ENCODE data around the gene LDHAL6B.
"Not testable (repeated sequence)": the region's sequence is repeated elsewhere in the genome, so short reads cannot be mapped to it uniquely, and the experiment has no call there.

Gene LDHAL6B

GRCh38 chr15:59206623-59207183 is at the start of gene LDHAL6B:
TSS of gene LDHAL6B (plus strand) at chr15:59206843. CDS start at chr15:59206941, 98 bp downstream.
- no peak for DNase-seq (ENCODE audit: low read depth)

- DNase-seq (ENCODE audit: low read depth) = no peak
Measured at GRCh38 chr15:59157396-59157795, 49.2 kb upstream of the LDHAL6B start.

GRCh38 chr15:59157840-59158700 is 48.6 kb upstream of the LDHAL6B start:
- DNase-seq (ENCODE audit: low read depth) = no peak

DNA sequence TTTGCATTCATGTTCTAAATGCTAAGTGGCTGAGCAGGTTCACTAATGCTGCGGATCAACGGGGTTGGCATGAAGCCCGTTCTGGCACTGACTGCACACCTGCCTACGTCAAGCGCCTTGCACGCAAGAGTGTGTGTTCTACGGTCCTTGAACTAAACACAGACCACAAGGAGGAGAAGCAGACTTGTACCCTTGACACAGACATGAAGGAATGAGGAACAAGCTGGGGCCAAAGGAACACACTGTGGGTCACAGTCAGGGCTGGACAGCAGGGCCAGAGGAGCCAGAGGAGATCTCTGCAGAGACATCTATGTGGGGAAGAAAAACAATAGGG is 48.0 kb upstream of the LDHAL6B start:
- no peak for DNase-seq (ENCODE audit: low read depth)

DNA sequence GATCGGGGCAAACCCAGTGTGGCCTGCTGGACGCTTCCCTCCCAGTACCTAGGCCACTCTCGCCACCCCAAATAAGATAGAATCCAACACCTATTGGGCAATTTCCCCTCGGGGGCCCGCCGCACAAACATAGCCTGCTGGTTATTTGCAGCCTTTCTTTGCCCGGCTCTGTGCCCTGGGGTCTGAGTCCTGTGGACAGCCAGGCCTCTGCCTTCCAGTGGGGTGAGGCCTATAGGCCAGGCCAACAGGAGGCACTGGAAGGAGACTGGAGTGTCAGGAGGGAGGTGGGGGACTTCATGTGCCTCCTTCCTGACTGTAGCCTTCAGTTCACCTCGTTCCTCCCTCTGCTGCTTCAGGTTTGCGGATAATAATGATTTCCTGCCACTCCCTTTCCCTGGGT is 47.4 kb upstream of the LDHAL6B start:
- DNase-seq (ENCODE audit: low read depth) = no peak

DNA sequence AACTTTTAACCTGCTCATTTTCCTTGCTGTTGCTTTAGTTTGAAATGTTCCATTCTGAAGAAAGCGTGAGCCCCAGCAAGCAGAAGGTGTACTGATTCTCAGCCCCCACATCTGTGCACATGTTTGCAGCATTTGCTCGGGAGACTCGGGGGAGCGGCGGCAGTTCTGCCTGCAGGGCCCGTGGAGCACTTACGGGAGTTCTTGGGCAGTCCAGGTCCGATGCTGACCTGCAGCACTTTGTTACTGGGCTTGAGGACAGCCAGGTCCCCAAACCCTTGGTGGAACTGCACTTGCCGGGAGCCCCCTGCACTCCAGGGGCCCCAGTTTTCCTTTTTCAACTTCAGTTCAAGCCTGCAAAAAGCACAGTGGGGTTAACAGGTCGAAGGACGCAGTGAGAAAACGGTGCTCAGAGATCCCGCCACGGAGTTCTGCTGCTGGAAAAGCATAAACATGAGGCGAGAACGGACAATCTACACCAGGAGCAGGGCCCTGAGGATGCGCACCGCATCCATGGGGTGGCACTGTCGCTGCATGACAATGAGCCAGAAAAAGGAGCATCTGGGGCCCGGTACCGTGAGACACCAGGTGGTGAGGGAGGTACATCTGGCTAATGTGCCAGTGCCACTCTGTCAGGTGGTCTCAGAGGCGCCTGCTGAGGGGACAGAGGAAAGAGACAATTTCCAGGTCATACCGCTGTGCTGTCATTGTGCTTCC is 45.6 kb upstream of the LDHAL6B start:
- DNase-seq (ENCODE audit: low read depth) = no peak

GRCh38 chr15:59162080-59162479 is 44.6 kb upstream of the LDHAL6B start:
- not testable (repeated sequence) for DNase-seq (ENCODE audit: low read depth)

GRCh38 chr15:59165726-59166125 is 40.9 kb upstream of the LDHAL6B start:
- DNase-seq (ENCODE audit: low read depth) = no peak

DNA sequence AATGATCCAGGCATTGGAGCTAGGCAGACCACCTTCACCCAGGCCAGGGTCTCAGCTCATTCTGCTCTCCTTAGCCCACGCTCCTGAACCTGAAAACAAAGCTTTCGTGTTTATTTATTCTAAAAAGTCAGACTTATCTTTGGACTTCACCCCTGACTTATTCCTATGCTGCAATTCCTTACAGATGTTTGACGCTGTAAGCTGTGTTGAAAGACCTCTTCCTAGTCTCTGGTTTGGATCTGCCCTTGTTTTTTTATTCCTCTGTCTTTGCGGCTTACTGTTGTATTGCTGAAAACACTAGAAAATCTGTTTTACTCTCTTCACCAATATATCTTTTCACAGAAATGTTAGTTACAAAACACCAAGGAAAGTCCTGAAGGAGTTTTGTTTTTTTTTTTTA is 40.5 kb upstream of the LDHAL6B start:
- DNase-seq (ENCODE audit: low read depth) = no peak

- no peak for DNase-seq (ENCODE audit: low read depth)
Measured at GRCh38 chr15:59166601-59167265, 39.9 kb upstream of the LDHAL6B start.

DNA sequence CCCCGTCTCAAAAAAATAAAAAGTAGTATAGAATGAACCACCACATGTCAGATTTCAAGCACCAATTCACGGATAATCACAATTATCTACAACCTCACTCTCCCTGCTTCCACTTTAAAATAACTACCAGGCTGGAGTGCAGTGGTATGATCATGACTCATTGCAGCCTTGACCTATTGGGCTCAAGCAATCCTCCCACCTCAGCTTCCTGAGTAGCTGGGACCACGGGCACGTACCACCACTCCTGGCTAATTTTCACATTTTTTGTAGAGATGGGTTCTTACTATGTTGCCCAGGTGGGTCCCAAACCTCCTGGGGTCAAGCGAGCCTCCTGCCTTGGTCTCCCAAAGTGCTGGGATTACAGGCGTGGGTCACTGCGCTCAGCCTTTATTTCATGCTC is 38.1 kb upstream of the LDHAL6B start:
- DNase-seq (ENCODE audit: low read depth) = no peak

DNA sequence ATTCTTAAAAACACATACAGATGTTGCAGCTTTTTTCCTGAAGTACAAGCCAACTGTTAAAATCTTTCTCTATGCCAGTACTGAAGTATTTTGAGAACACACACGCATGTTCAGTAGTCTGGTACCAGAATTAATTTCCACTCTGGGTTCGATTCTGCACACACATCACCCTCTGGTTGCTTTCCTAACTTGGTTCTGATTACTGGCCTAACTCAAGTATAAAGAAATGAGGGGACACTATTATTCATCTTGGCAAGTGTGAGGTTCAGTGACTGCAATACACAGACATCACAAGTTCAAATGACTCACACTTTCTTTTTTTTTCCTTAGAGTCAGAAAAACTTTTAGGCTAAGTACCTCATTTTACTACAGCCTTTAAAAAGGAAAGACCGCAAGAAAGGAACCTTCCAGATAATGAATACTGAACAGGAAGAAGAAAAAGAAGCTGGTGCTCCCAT is 37.4 kb upstream of the LDHAL6B start:
- DNase-seq (ENCODE audit: low read depth) = no peak

DNA sequence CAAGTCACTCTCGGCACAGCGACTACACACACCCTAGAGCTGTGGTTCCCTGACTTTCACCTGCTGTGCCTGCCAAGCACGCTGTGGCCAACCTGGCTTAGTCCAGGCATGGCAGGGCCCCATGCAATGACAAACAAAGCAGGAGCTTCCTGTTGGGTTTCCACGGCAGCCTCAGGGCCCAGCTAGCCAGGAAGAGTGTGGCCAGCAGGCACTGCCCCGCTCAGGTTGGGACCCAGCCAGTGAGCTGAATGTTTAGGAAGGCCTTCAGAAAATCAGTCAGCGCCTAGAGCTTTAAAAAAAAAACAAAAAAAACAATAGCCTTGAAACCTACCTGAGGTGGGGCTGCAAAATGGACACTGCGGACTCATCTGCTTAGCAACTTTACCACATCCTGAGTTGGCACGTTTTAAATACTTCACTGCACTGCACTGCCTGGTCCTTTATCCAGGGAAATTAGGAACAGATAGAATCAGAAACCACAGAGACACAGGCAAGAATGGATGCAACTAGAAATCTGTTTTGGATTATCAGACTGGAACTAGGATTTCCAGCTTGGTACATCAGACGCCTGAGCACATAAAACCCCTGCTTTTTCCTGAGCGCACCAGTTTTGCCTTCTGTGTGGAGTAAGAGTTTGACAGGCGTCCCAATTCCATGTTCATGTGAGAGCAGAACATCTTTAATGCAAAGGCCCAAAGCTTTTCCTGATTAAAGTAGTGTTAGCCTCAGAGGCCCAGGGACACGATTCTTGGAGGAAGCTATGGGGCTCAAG is 36.2 kb upstream of the LDHAL6B start:
- no peak for DNase-seq (ENCODE audit: low read depth)

DNA sequence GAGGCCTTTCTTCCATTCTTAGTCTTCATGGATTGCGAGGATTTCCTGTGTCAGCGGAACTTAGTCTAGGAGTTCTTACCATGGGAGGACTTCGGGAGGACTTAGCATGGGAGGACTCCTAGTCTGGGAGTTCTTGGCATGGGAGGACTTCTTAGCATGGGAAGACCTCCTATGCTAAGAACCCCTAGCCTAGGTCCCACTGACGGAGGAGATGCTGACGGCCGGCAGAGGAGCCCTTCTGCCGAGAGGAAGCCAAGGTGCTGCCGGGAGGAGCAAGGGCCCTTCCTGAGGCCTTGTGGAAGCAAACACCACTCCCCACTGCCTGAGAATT is 35.6 kb upstream of the LDHAL6B start:
- no peak for DNase-seq (ENCODE audit: low read depth)

DNA sequence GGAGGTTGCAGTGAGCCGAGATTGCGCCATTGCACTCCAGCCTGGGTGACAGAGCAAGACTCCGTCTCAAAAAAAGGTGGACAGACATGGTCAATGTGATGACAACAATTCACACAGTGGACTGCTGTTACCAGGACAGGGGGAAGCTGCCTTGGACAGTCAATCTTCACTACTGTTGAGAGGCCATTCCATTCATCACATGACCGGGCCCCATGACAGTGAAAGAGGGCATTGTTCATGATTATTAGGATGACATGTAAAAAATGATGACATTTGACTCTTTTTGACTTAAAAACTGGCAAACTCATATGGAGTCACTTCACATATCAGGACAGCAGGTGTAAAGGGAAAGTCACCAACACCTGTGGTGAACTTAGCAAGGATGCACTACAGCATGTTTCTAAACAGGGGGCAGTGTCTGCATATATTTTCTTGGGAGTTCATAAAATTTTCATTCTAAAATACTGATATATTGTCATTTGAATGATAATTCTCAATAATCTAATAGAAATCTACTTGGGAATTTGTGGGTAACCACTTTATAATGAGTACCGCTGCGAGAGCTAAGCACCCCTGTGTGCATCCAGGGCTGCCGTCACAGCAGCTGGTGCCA is 34.2 kb upstream of the LDHAL6B start:
- no peak for DNase-seq (ENCODE audit: low read depth)

- DNase-seq (ENCODE audit: low read depth) = no peak
Measured at GRCh38 chr15:59173194-59173593, 33.4 kb upstream of the LDHAL6B start.

DNA sequence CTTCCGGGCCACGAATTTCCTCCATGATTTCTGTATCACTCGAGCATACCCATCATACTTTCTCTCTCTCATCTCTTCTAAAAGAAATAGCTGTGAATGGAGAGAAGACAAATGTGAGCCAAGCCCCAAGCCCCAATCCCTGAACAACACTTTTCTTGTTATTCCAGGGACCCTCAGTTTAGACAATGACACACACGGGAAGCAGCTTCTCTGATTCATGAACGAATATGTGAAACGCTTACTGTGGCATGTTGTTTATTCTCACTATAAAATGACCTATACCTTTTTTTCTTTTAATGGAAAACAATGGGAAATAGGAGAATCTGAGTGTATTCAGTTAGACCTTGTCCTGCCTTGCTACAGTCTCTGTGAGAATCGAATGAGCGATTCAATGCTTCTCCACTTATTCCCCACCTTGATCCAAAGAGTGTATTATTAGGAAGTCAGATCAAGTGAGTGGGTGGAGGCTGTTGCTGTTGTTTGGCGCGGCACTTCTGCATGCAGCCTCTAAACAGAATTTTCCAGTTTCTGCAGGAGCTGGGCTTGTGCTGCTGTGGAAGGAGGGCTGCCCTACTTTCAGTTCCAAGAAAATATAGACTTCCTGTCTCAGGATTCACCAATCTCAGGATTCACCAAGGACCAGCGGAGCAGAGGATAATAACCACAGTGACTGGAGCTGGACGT is 32.4 kb upstream of the LDHAL6B start:
- DNase-seq (ENCODE audit: low read depth) = no peak

GRCh38 chr15:59174835-59175831 is 31.5 kb upstream of the LDHAL6B start:
- DNase-seq (ENCODE audit: low read depth) = peak; percentile 11

- DNase-seq (ENCODE audit: low read depth) = no peak
Measured at GRCh38 chr15:59176653-59177316, 29.9 kb upstream of the LDHAL6B start.
